ENCODE data around the gene KIF16B.

KIF16B gene

GRCh38 chr20:16400234-16400633 is 173.0 kb downstream of the KIF16B start:
- no peak for DNase-seq (ENCODE audit: low read depth)
- no peak for TF ChIP-seq CTCF (IDR thresholded peaks at IDR 0.05; ENCODE audit: insufficient read depth, low read depth, low read length, missing control alignments)
- no peak overlapping the region for H3K4me3 ChIP-seq (ENCODE audit: low read depth, low read length)

GRCh38 chr20:16399801-16400200 is 173.4 kb downstream of the KIF16B start:
- DNase-seq (ENCODE audit: low read depth): no peak
- TF ChIP-seq CTCF (IDR thresholded peaks at IDR 0.05; ENCODE audit: insufficient read depth, low read depth, low read length, missing control alignments): no peak
- no peak overlapping the region for H3K4me3 ChIP-seq (ENCODE audit: low read depth, low read length)

- H3K4me3 ChIP-seq (ENCODE audit: low read depth, low read length): no peak overlapping the region
- TF ChIP-seq CTCF (IDR thresholded peaks at IDR 0.05; ENCODE audit: insufficient read depth, low read depth, low read length, missing control alignments): no peak
- no peak for DNase-seq (ENCODE audit: low read depth)
These were observed 176.2 kb downstream of the KIF16B start for GRCh38 chr20:16397086-16397485.

GRCh38 chr20:16395366-16395765 is 177.9 kb downstream of the KIF16B start:
- no peak for DNase-seq (ENCODE audit: low read depth)
- no peak for TF ChIP-seq CTCF (IDR thresholded peaks at IDR 0.05; ENCODE audit: insufficient read depth, low read depth, low read length, missing control alignments)

GRCh38 chr20:16394784-16395183 is 178.5 kb downstream of the KIF16B start:
- DNase-seq (ENCODE audit: low read depth): no peak
- TF ChIP-seq CTCF (IDR thresholded peaks at IDR 0.05; ENCODE audit: insufficient read depth, low read depth, low read length, missing control alignments): no peak
- no peak overlapping the region for H3K4me3 ChIP-seq (ENCODE audit: low read depth, low read length)

More at GRCh38 chr20:16395366-16395765, 177.9 kb downstream of the KIF16B start:
- H3K4me3 ChIP-seq (ENCODE audit: low read depth, low read length): no peak overlapping the region

GRCh38 chr20:16393836-16394235 is 179.4 kb downstream of the KIF16B start:
- no peak for TF ChIP-seq CTCF (IDR thresholded peaks at IDR 0.05; ENCODE audit: insufficient read depth, low read depth, low read length, missing control alignments)
- no peak overlapping the region for H3K4me3 ChIP-seq (ENCODE audit: low read depth, low read length)
- no peak for DNase-seq (ENCODE audit: low read depth)

GRCh38 chr20:16393297-16393696 is 180.0 kb downstream of the KIF16B start:
- TF ChIP-seq CTCF (IDR thresholded peaks at IDR 0.05; ENCODE audit: insufficient read depth, low read depth, low read length, missing control alignments): no peak
- no peak overlapping the region for H3K4me3 ChIP-seq (ENCODE audit: low read depth, low read length)
- no peak for DNase-seq (ENCODE audit: low read depth)
